Uterus (tissue), 4 donors: ENCODE measurements around the gene GLYATL1B. TPM values are rescaled to one million over a fixed set of nuclear protein-coding genes. Genes with fewer than 3 reads are reported as not detected.
A peak's percentile ranks its signal among the peaks of the same experiment; 100 is the strongest.
"Not testable (repeated sequence)": the region's sequence is repeated elsewhere in the genome, so short reads cannot be mapped to it uniquely, and the experiment has no call there.

Experiments
- DNase-seq, 2 donors: peaks; one replicate each; pipeline ENCODE4 v3.0.0-alpha.2; 2019 to 2020
- H3K27ac ChIP-seq, 2 donors: fragments of 200-600 bp; sonication (generic); 1 replicate in 1 of 2; 2 replicates in 1 of 2; pipeline ENCODE4 v1.5.1; 2016 to 2018
- H3K27me3 ChIP-seq, 2 donors: fragments of 200-600 bp; sonication (generic); one replicate each; pipeline ENCODE4 v1.5.1; 2018 to 2019; ENCODE audit warnings: control low read depth in 1 of 2
- H3K36me3 ChIP-seq, 2 donors: fragments of 200-600 bp; sonication (generic); one replicate each; pipeline ENCODE4 v1.5.1; 2019; ENCODE audit warnings: control low read depth in 1 of 2
- H3K4me1 ChIP-seq, 2 donors: fragments of 200-600 bp; sonication (generic); one replicate each; pipeline ENCODE4 v1.5.1; 2018 to 2019; ENCODE audit warnings: control low read depth in 1 of 2
- H3K4me3 ChIP-seq, 2 donors: fragments of 200-600 bp; sonication (generic); 1 replicate in 1 of 2; 2 replicates in 1 of 2; pipeline ENCODE4 v1.5.1; 2018 to 2019; ENCODE audit warnings: mild to moderate bottlenecking in 1 of 2
- H3K9me3 ChIP-seq, 2 donors: fragments of 200-600 bp; sonication (generic); one replicate each; pipeline ENCODE4 v1.5.1; 2019; ENCODE audit warnings: control low read depth in 1 of 2
- POLR2A ChIP-seq, 2 donors: fragments of 450-650 bp; IDR thresholded peaks; one replicate each; pipeline ENCODE4 v1.6.1; 2016; ENCODE audit warnings: antibody characterized with exemption in 2 of 2, mild to moderate bottlenecking in 1 of 2, moderate library complexity in 1 of 2
- intact Hi-C: fragments of 100-400 bp; cut with DNase I; formaldehyde crosslinking; loops from one replicate; pipeline ENCODE4 v1.15.1; 2023; ENCODE audit warnings: low total_unique reads
- total RNA-seq, 4 donors: library from RNA; depleted of rRNA in 3 of 4; stranded (reverse); fragments of >200 nt in 3 of 4; gene quantifications; one replicate each; pipeline versions ENCODE4 v1.1.0 to v1.2.4, GENCODE V29; 2014 to 2023
- TF ChIP-seq, protein P1 (sequence below), 4 experiments: fragments of 200-600 bp in 2 of 4; fragments of 450-650 bp in 2 of 4; sonication (generic) in 2 of 4; IDR thresholded peaks; one replicate each; pipeline ENCODE4 v1.5.1; 2016 to 2019; ENCODE audit warnings: antibody characterized with exemption in 4 of 4, mild to moderate bottlenecking in 2 of 4, moderate library complexity in 1 of 4
- donor health status: DM: yes; HTN: yes; CAD: no.

Gene GLYATL1B
- total RNA-seq, 4 donors from 2014 or later: not detected

DNA sequence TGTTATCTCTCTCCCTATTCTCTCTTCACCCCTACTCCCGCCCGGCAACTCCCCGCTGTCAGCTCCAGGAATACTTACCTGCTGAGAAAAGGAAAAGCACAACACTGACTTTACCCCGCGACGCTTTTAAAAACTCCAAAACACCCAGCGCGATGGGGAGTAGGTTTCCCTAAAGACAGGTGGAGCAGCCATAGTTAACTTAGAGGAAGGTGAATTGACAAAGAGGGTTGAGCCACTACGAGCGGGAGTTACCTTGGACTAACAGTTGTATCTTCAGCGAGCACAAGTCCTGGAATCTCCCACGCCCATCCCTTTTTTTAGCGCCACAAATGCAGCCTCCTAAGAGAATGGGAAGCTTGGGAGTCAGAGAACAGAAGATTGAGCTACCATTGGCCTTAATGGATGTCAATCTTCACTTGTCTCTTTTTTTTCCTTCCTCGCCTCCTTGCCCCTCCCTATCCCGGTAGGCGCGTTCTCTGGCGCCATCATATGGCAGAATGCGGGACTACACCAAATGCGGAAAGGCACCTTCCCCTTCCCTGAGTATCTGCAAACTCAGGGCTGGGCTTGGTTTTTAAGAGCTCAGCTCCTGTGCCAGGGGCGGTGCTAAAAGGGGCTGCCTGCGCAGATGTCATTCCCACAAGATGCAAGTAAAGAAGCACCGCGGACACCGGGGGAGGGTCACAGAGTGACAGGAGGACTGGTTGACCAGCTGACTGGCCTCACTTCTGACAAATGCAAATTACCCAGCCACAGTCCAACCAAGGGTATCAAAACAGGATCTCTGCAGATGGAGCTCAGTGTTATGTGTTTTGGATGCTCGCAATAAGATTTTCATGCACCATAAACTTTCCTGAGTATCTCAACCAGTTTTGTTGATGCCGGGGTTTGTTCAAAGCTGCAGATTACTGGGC lies 27.7 kb upstream of the GLYATL1B start:
- H3K36me3 ChIP-seq, H3K27ac ChIP-seq, H3K4me1 ChIP-seq, H3K27me3 ChIP-seq, H3K9me3 ChIP-seq, intact Hi-C loops, H3K4me3 ChIP-seq: not testable (repeated sequence)
- TF ChIP-seq, protein P1, sequence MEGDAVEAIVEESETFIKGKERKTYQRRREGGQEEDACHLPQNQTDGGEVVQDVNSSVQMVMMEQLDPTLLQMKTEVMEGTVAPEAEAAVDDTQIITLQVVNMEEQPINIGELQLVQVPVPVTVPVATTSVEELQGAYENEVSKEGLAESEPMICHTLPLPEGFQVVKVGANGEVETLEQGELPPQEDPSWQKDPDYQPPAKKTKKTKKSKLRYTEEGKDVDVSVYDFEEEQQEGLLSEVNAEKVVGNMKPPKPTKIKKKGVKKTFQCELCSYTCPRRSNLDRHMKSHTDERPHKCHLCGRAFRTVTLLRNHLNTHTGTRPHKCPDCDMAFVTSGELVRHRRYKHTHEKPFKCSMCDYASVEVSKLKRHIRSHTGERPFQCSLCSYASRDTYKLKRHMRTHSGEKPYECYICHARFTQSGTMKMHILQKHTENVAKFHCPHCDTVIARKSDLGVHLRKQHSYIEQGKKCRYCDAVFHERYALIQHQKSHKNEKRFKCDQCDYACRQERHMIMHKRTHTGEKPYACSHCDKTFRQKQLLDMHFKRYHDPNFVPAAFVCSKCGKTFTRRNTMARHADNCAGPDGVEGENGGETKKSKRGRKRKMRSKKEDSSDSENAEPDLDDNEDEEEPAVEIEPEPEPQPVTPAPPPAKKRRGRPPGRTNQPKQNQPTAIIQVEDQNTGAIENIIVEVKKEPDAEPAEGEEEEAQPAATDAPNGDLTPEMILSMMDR (IDR thresholded peaks at IDR 0.05): peak; percentile 9 to 56 (median 34)
- peak; percentile 21 to 31 for DNase-seq

DNA sequence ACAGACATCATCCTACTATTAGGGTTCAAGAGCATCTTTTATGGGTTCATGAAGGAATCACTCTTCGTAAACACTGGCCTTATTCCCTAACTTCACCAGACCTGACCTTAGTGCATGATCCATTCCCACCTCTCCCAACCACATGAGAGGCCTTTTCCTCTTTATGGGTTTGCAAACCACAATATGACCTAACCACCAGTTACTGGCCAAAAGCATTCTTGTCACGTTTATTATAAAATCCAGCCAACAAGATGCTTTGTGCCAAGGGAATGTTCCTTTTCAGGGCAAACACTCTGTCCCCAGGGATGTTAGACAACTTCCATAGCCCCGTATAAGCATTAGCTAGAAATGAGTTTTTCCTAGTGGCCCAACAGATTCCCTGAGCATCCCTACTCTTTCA lies 26.0 kb upstream of the GLYATL1B start:
- intact Hi-C loops, H3K4me3 ChIP-seq, H3K36me3 ChIP-seq, H3K9me3 ChIP-seq, H3K27me3 ChIP-seq, H3K27ac ChIP-seq, H3K4me1 ChIP-seq, DNase-seq: not testable (repeated sequence)

DNA sequence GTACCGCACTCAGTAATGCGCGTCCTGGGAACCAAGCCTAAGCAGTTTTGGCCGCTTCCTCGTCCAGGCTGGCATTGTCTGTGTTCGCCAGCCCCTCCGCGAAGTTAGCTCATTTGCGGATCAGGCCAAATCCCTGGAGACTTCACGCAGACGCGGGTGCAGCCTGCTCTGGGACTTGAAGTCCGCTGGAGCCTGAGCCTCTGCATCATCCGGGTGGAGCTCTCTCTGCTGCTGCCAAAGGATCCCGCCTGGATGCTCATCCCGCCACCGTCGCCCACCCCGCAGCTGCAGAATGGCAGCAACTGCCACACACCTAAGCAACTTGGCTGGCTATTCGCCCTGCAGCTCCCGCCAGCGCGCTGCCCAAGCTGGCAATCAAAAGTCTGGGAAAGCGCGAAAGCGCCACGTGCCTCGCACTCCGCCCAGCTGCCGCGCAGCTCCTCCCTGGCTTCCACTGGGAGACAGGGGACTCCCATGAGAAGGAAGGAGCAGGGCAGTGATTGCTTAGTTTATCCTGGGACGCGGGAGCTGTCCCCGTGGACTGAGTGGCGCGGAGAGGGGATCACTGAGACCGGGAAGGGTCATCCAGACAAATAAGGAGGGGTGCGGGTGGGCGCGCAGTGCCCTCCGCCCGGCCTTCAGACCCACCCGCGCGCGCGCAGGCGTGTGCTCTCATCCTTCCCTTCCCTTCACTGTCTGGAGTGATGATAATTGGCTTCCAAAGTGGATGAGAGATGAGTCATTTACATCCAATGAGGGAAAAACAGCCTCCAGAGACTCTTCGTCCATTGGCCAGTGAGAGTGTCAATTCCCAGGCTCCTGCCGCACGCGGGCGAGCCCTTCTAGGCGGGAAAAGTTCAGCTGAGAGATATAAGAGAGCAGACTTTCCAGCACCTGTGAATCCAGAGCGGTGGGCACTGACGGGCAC lies 23.2 kb upstream of the GLYATL1B start:
- no peak overlapping the region for H3K4me3 ChIP-seq
- intact Hi-C loops: no loop called here
- no peak for TF ChIP-seq POLR2A (IDR thresholded peaks at IDR 0.05)
- TF ChIP-seq, protein P1 (IDR thresholded peaks at IDR 0.05): no peak
- peaks cover 0 to 4% of the 10 kb centered on the region in 2 donors for H3K27me3 ChIP-seq
- no peak for DNase-seq
- H3K9me3 ChIP-seq: no peaks in the 10 kb centered on the region
- H3K36me3 ChIP-seq: no peaks in the 10 kb centered on the region
- H3K27ac ChIP-seq: no peak overlapping the region
- H3K4me1 ChIP-seq: no peaks in the 10 kb centered on the region

DNA sequence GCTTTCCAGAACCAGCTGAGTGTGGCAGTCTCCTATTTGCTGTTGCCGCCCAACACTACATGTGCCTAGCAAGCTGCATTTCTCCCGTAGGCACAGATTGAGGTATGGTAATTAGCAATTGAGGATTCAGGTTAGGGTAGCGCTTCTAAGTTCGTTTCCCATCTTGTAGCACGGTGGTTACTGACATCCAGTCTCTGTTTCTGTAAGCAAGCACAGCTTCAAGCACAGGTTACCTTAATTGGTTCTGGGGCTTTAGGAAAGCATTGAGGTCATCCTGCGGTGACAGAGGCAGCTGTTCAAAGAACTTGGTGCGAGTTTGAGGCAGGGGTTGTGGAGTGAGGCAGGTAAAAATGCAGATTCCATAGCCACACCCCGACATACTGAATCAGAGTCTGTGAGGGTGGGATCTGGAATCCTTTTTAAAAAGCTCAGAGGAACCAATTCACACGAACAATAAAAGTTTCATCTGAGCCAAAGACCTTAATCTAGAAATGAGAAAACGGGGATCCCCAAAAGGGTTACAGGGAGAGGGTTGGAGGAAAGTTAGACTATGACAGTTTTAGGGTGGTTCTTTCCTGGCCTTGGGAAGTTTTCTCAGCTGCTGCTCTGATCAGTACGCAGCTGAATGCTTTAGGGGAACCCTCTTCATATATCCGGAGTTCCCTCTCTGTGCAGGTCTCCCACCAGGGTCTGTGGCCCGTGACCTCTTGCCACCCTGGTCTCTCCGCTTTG lies 21.9 kb upstream of the GLYATL1B start:
- DNase-seq, H3K4me1 ChIP-seq, H3K9me3 ChIP-seq, H3K27me3 ChIP-seq, H3K36me3 ChIP-seq, H3K27ac ChIP-seq, H3K4me3 ChIP-seq, intact Hi-C loops: not testable (repeated sequence)

DNA sequence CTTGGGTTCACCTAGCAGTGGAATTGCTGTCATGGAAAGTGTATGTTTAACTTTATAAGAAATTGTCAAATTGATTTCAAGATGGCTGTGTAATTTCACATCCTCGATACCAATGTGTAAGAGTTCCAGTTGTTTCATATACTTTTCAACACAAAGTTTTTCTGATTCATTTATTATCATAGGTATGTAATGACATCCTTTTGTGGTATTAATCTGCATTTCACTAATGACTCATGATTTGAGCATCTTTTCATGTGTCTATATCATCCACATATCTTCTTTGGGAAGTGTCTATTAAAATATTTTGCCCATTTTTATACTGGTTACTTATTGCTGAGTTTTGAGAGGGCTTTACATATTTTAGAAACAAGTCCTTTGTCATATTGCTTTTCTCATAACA lies 17.0 kb upstream of the GLYATL1B start:
- H3K27ac ChIP-seq: no peak overlapping the region
- DNase-seq: no peak
- intact Hi-C loops: no loop called here
- no peaks in the 10 kb centered on the region for H3K4me1 ChIP-seq
- no peaks in the 10 kb centered on the region for H3K27me3 ChIP-seq
- TF ChIP-seq POLR2A (IDR thresholded peaks at IDR 0.05): no peak
- TF ChIP-seq, protein P1 (IDR thresholded peaks at IDR 0.05): no peak
- no peaks in the 10 kb centered on the region for H3K36me3 ChIP-seq
- H3K9me3 ChIP-seq: no peaks in the 10 kb centered on the region
- no peak overlapping the region for H3K4me3 ChIP-seq
